ENCODE measurements around the gene DIAPH2. TPM values are rescaled to one million over a fixed set of nuclear protein-coding genes. Genes with fewer than 3 reads are reported as not detected.

DIAPH2 gene
- total and polyA plus RNA-seq, 9 donors: 8.1 to 30.9 (median 24.2) TPM

- Histone ChIP-seq H3K9me3 (no peaks in the 10 kb centered on the region), H3K27ac (no peak overlapping the region), H3K36me3 (no peaks in the 10 kb centered on the region), H3K27me3 (no peaks in the 10 kb centered on the region), H3K4me3 (no peak overlapping the region), H3K4me1 (ENCODE audit: insufficient read depth) (no peaks in the 10 kb centered on the region)
- TF ChIP-seq POLR2A (IDR thresholded peaks at IDR 0.05) (no peak), EP300 (IDR thresholded peaks at IDR 0.05) (no peak)
- TF ChIP-seq, protein P1, sequence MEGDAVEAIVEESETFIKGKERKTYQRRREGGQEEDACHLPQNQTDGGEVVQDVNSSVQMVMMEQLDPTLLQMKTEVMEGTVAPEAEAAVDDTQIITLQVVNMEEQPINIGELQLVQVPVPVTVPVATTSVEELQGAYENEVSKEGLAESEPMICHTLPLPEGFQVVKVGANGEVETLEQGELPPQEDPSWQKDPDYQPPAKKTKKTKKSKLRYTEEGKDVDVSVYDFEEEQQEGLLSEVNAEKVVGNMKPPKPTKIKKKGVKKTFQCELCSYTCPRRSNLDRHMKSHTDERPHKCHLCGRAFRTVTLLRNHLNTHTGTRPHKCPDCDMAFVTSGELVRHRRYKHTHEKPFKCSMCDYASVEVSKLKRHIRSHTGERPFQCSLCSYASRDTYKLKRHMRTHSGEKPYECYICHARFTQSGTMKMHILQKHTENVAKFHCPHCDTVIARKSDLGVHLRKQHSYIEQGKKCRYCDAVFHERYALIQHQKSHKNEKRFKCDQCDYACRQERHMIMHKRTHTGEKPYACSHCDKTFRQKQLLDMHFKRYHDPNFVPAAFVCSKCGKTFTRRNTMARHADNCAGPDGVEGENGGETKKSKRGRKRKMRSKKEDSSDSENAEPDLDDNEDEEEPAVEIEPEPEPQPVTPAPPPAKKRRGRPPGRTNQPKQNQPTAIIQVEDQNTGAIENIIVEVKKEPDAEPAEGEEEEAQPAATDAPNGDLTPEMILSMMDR (IDR thresholded peaks at IDR 0.05): no peak
- intact Hi-C loops (cut with DNase I): no loop called here
- WGBS, 3 donors: 55 to 65% (median 64%) methylated on average over 5 of the region's 5 CpGs
- DNase-seq: no peak
Observed at GRCh38 chrX:97636473-97637140, 952.0 kb downstream of the DIAPH2 start.

GRCh38 chrX:97637289-97637688 lies 952.6 kb downstream of the DIAPH2 start:
- Histone ChIP-seq H3K27ac (no peak overlapping the region), H3K4me3 (no peak overlapping the region), H3K4me1 (ENCODE audit: insufficient read depth) (no peaks in the 10 kb centered on the region), H3K27me3 (no peaks in the 10 kb centered on the region), H3K36me3 (no peaks in the 10 kb centered on the region), H3K9me3 (no peaks in the 10 kb centered on the region)
- no peak for TF ChIP-seq EP300 (IDR thresholded peaks at IDR 0.05)
- TF ChIP-seq, protein P1 (IDR thresholded peaks at IDR 0.05): no peak
- no peak for TF ChIP-seq POLR2A (IDR thresholded peaks at IDR 0.05)
- no peak for DNase-seq
- intact Hi-C loops (cut with DNase I): no loop called here
- WGBS, 3 donors: 48 to 51% (median 49%) methylated on average over 2 of the region's 2 CpGs

DNA sequence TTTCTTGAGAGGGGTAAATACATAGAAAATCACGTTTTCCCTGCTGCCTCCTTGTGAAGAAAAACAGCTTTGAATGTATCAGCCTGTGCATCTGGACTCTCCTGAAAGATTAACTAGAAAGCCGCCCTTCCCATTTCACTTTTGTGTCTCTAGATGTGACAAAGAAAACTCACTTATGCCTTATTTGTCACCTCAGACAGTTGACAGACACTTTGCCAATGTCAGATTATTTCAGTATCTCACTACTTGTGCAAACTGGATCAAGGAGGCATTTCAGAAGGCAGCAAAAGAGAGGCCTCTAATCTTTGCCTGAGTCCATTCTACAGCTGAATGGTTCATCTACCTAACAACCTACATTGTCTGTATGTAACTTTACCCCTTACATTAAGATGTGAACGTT lies 954.0 kb downstream of the DIAPH2 start:
- no peak for DNase-seq
- intact Hi-C loops (cut with DNase I): no loop called here
- Histone ChIP-seq H3K9me3 (no peaks in the 10 kb centered on the region), H3K36me3 (no peaks in the 10 kb centered on the region), H3K27ac (no peak overlapping the region), H3K27me3 (no peaks in the 10 kb centered on the region), H3K4me3 (no peak overlapping the region), H3K4me1 (ENCODE audit: insufficient read depth) (no peaks in the 10 kb centered on the region)
- 60 to 68% (median 63%) methylated on average over 3 of the region's 3 CpGs for WGBS, 3 donors
- TF ChIP-seq, protein P1 (IDR thresholded peaks at IDR 0.05): no peak
- TF ChIP-seq EP300 (IDR thresholded peaks at IDR 0.05) (no peak), POLR2A (IDR thresholded peaks at IDR 0.05) (no peak)

GRCh38 chrX:97639526-97639925 lies 954.9 kb downstream of the DIAPH2 start:
- no peak overlapping the region for H3K4me3 ChIP-seq
- intact Hi-C loops (cut with DNase I): no loop called here
- no peaks in the 10 kb centered on the region for H3K36me3 ChIP-seq
- TF ChIP-seq EP300 (IDR thresholded peaks at IDR 0.05) (no peak), POLR2A (IDR thresholded peaks at IDR 0.05) (no peak)
- TF ChIP-seq, protein P1 (IDR thresholded peaks at IDR 0.05): no peak
- no peaks in the 10 kb centered on the region for H3K4me1 ChIP-seq (ENCODE audit: insufficient read depth)
- H3K9me3 ChIP-seq: no peaks in the 10 kb centered on the region
- WGBS, 3 donors: 7 to 18% (median 11%) methylated on average over 5 of the region's 5 CpGs
- no peak for DNase-seq
- no peaks in the 10 kb centered on the region for H3K27me3 ChIP-seq
- H3K27ac ChIP-seq: no peak overlapping the region

Small RNAs within 50 kb of the gene (small RNA-seq; reads per million reads assigned to genes)
- not detected for gene RF00017
- gene RF00019: not detected
- gene RN7SL74P: not detected

Other genes starting within 250 kb of the DIAPH2 start
- 1 to 10 TPM in 5 of 7 donors, under 1 TPM in 2; 0.38 to 3.7 (median 1.1) TPM for gene RPA4, start 199.1 kb downstream of the DIAPH2 start, total RNA-seq
- under 1 TPM in 1 of 2 donors, not detected in 1; 0.08 TPM for gene RPA4, start 199.1 kb downstream of the DIAPH2 start, polyA plus RNA-seq